ENCODE measurements around the gene TBCK.

- no peak for TF ChIP-seq GATA2 (IDR thresholded peaks at IDR 0.05; ENCODE audit: low read depth, low read length)
- no peak for TF ChIP-seq GATA3 (IDR thresholded peaks at IDR 0.05; ENCODE audit: low read depth, low read length)
Observed at GRCh38 chr4:106096454-106096853, 219.6 kb downstream of the TBCK start.

All from SH-SY5Y (cell line).